Measurements from ENCODE around the gene VPREB1.
"Not testable (repeated sequence)": the region's sequence is repeated elsewhere in the genome, so short reads cannot be mapped to it uniquely, and the experiment has no call there.

The VPREB1 gene

GRCh38 chr22:22239311-22239939, 5.2 kb upstream of the VPREB1 start:
- H3K27me3 ChIP-seq (ENCODE audit: control insufficient read depth, insufficient read depth, low read length) = peaks cover 94% of the 10 kb centered on the region
- no peak overlapping the region for H3K9ac ChIP-seq (ENCODE audit: low read depth, low read length)
- H3K9me3 ChIP-seq (ENCODE audit: control insufficient read depth, insufficient read depth, low read length) = no peaks in the 10 kb centered on the region

GRCh38 chr22:22241554-22241898, 3.1 kb upstream of the VPREB1 start:
- Histone ChIP-seq H3K27me3 (ENCODE audit: control insufficient read depth, insufficient read depth, low read length) (peaks cover 95% of the 10 kb centered on the region), H3K36me3 (ENCODE audit: control insufficient read depth, insufficient read depth, low read length) (no peaks in the 10 kb centered on the region), H3K4me3 (ENCODE audit: low read depth, low read length) (no peak overlapping the region), H3K9ac (ENCODE audit: low read depth, low read length) (no peak overlapping the region), H3K9me3 (ENCODE audit: control insufficient read depth, insufficient read depth, low read length) (no peaks in the 10 kb centered on the region), H3K4me1 (ENCODE audit: control insufficient read depth, insufficient read depth, low read length) (no peaks in the 10 kb centered on the region)

More at GRCh38 chr22:22239311-22239939, 5.2 kb upstream of the VPREB1 start:
- no peaks in the 10 kb centered on the region for H3K4me1 ChIP-seq (ENCODE audit: control insufficient read depth, insufficient read depth, low read length)
- no peaks in the 10 kb centered on the region for H3K36me3 ChIP-seq (ENCODE audit: control insufficient read depth, insufficient read depth, low read length)
- H3K4me3 ChIP-seq (ENCODE audit: low read depth, low read length) = no peak overlapping the region

- Histone ChIP-seq H3K9ac (ENCODE audit: low read depth, low read length) (no peak overlapping the region), H3K27me3 (ENCODE audit: control insufficient read depth, insufficient read depth, low read length) (peaks cover 97% of the 10 kb centered on the region), H3K4me3 (ENCODE audit: low read depth, low read length) (no peak overlapping the region), H3K36me3 (ENCODE audit: control insufficient read depth, insufficient read depth, low read length) (no peaks in the 10 kb centered on the region), H3K4me1 (ENCODE audit: control insufficient read depth, insufficient read depth, low read length) (no peaks in the 10 kb centered on the region), H3K9me3 (ENCODE audit: control insufficient read depth, insufficient read depth, low read length) (no peaks in the 10 kb centered on the region)
These were observed 2.1 kb upstream of the VPREB1 start for GRCh38 chr22:22242488-22242887.

GRCh38 chr22:22243033-22243680, 1.4 kb upstream of the VPREB1 start:
- H3K36me3 ChIP-seq (ENCODE audit: control insufficient read depth, insufficient read depth, low read length) = no peaks in the 10 kb centered on the region
- H3K4me1 ChIP-seq (ENCODE audit: control insufficient read depth, insufficient read depth, low read length) = no peaks in the 10 kb centered on the region
- peaks cover 97% of the 10 kb centered on the region for H3K27me3 ChIP-seq (ENCODE audit: control insufficient read depth, insufficient read depth, low read length)
- H3K9me3 ChIP-seq (ENCODE audit: control insufficient read depth, insufficient read depth, low read length) = no peaks in the 10 kb centered on the region
- no peak overlapping the region for H3K4me3 ChIP-seq (ENCODE audit: low read depth, low read length)
- no peak overlapping the region for H3K9ac ChIP-seq (ENCODE audit: low read depth, low read length)

GRCh38 chr22:22245256-22245909, 797 bp downstream of the VPREB1 start:
- Histone ChIP-seq H3K4me1 (ENCODE audit: control insufficient read depth, insufficient read depth, low read length) (no peaks in the 10 kb centered on the region), H3K36me3 (ENCODE audit: control insufficient read depth, insufficient read depth, low read length) (no peaks in the 10 kb centered on the region), H3K9me3 (ENCODE audit: control insufficient read depth, insufficient read depth, low read length) (no peaks in the 10 kb centered on the region), H3K4me3 (ENCODE audit: low read depth, low read length) (no peak overlapping the region), H3K27me3 (ENCODE audit: control insufficient read depth, insufficient read depth, low read length) (peaks cover 99% of the 10 kb centered on the region), H3K9ac (ENCODE audit: low read depth, low read length) (no peak overlapping the region)

- no peaks in the 10 kb centered on the region for H3K36me3 ChIP-seq (ENCODE audit: control insufficient read depth, insufficient read depth, low read length)
- H3K9me3 ChIP-seq (ENCODE audit: control insufficient read depth, insufficient read depth, low read length) = no peaks in the 10 kb centered on the region
- peaks cover 99% of the 10 kb centered on the region for H3K27me3 ChIP-seq (ENCODE audit: control insufficient read depth, insufficient read depth, low read length)
- no peak overlapping the region for H3K4me3 ChIP-seq (ENCODE audit: low read depth, low read length)
- H3K4me1 ChIP-seq (ENCODE audit: control insufficient read depth, insufficient read depth, low read length) = no peaks in the 10 kb centered on the region
- H3K9ac ChIP-seq (ENCODE audit: low read depth, low read length) = no peak overlapping the region
These were observed 1.4 kb downstream of the VPREB1 start for GRCh38 chr22:22245935-22246525.

GRCh38 chr22:22246706-22247105, 2.1 kb downstream of the VPREB1 start:
- Histone ChIP-seq H3K36me3 (ENCODE audit: control insufficient read depth, insufficient read depth, low read length) (no peaks in the 10 kb centered on the region), H3K27me3 (ENCODE audit: control insufficient read depth, insufficient read depth, low read length) (peaks cover 93% of the 10 kb centered on the region), H3K4me3 (ENCODE audit: low read depth, low read length) (no peak overlapping the region), H3K9me3 (ENCODE audit: control insufficient read depth, insufficient read depth, low read length) (no peaks in the 10 kb centered on the region), H3K9ac (ENCODE audit: low read depth, low read length) (no peak overlapping the region), H3K4me1 (ENCODE audit: control insufficient read depth, insufficient read depth, low read length) (no peaks in the 10 kb centered on the region)

GRCh38 chr22:22248878-22249277, 4.3 kb downstream of the VPREB1 start:
- Histone ChIP-seq H3K9ac (ENCODE audit: low read depth, low read length) (no peak overlapping the region), H3K4me1 (ENCODE audit: control insufficient read depth, insufficient read depth, low read length) (no peaks in the 10 kb centered on the region), H3K27me3 (ENCODE audit: control insufficient read depth, insufficient read depth, low read length) (peaks cover 75% of the 10 kb centered on the region), H3K36me3 (ENCODE audit: control insufficient read depth, insufficient read depth, low read length) (no peaks in the 10 kb centered on the region), H3K4me3 (ENCODE audit: low read depth, low read length) (no peak overlapping the region), H3K9me3 (ENCODE audit: control insufficient read depth, insufficient read depth, low read length) (no peaks in the 10 kb centered on the region)

GRCh38 chr22:22250651-22251050, 6.1 kb downstream of the VPREB1 start:
- H3K4me1 ChIP-seq (ENCODE audit: control insufficient read depth, insufficient read depth, low read length); H3K4me3 ChIP-seq (ENCODE audit: low read depth, low read length); H3K36me3 ChIP-seq (ENCODE audit: control insufficient read depth, insufficient read depth, low read length); H3K9me3 ChIP-seq (ENCODE audit: control insufficient read depth, insufficient read depth, low read length); H3K9ac ChIP-seq (ENCODE audit: low read depth, low read length): not testable (repeated sequence)
- H3K27me3 ChIP-seq (ENCODE audit: control insufficient read depth, insufficient read depth, low read length) = peaks cover 68% of the 10 kb centered on the region

GRCh38 chr22:22256133-22256532, 11.5 kb downstream of the VPREB1 start:
- not testable (repeated sequence) for H3K4me1 ChIP-seq (ENCODE audit: control insufficient read depth, insufficient read depth, low read length); H3K9ac ChIP-seq (ENCODE audit: low read depth, low read length); H3K36me3 ChIP-seq (ENCODE audit: control insufficient read depth, insufficient read depth, low read length); H3K4me3 ChIP-seq (ENCODE audit: low read depth, low read length); H3K9me3 ChIP-seq (ENCODE audit: control insufficient read depth, insufficient read depth, low read length)
- H3K27me3 ChIP-seq (ENCODE audit: control insufficient read depth, insufficient read depth, low read length) = peaks cover 54% of the 10 kb centered on the region

GRCh38 chr22:22258597-22259415, 14.2 kb downstream of the VPREB1 start:
- H3K9ac ChIP-seq (ENCODE audit: low read depth, low read length) = not testable (repeated sequence)
- H3K27me3 ChIP-seq (ENCODE audit: control insufficient read depth, insufficient read depth, low read length) = peaks cover 72% of the 10 kb centered on the region

More at GRCh38 chr22:22258597-22259415, 14.2 kb downstream of the VPREB1 start:
- H3K36me3 ChIP-seq (ENCODE audit: control insufficient read depth, insufficient read depth, low read length); H3K4me1 ChIP-seq (ENCODE audit: control insufficient read depth, insufficient read depth, low read length); H3K9me3 ChIP-seq (ENCODE audit: control insufficient read depth, insufficient read depth, low read length); H3K4me3 ChIP-seq (ENCODE audit: low read depth, low read length): not testable (repeated sequence)

Data from iPS-15b (cell line).